ENCODE results near the gene XIRP1. TPM values are rescaled to one million over a fixed set of nuclear protein-coding genes. Genes with fewer than 3 reads are reported as not detected.

The XIRP1 gene
- total RNA-seq, 6 experiments from 2014 or later: 0.05 to 0.43 (median 0.07) TPM; not detected in 1

GRCh38 chr3:39189959-39190269 is 2.5 kb downstream of the XIRP1 start:
- intact Hi-C loops (cut with DNase I): loop anchor here (5.0 to 10.0 kb wide), 3 partner anchors 95 to 185 kb away; partner anchors contain the start of gene CX3CR1 (in 1 of the 2)

DNA sequence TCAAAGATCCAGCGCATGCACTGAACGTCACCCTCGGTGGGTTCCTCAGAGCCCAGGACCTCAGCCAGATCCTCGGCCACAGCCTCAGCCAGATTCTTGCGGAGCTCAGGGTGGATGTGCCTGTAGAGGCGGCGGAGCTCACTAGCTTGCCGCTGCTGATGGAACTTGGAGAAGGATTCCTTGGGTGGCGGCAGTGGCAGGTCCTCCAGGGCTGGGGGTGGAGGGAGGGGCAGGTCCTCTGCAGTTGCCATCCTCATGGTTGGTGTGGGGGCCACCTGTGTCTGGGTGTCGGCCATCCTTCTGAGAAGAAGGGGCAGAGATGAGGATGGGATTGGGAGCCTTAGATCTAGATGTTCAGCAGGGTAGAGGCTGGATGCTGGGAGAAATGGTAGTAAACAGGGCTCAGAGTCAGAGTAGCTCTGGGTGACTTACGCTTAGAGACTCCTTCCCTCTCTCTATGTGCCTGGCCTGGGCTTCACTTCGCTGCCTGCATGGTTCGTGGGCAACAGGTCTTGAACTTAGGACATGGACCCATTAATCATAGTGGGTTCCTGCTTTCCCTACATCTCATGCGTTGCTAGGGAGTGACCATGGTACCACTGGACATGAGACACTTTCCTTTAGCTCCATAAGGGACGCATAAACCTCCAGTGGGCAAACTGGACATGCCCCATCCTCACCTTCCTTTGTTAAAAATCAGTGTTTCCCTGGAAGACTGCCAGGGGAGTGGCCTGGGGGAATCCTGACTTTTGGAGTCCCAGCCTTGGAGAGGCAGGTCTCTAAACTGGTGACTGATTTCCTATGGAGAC is 3.0 kb downstream of the XIRP1 start:
- WGBS (ENCODE audit: insufficient coverage, low coverage, low lambda C conversion rate, missing lambda C conversion rate): 56% methylated on average over 6 of the region's 15 CpGs

More at GRCh38 chr3:39189959-39190269, 2.5 kb downstream of the XIRP1 start:
- TF ChIP-seq POLR2A (IDR thresholded peaks at IDR 0.05) (no peak), CTCF (IDR thresholded peaks at IDR 0.05) (peak; percentile 74 to 90 (median 84))
- H3K4me1 ChIP-seq: no peaks in the 10 kb centered on the region
- DNase-seq (peak; percentile 63 to 79 (median 70)), ATAC-seq (peak; percentile 84 to 97 (median 91))
- no peaks in the 10 kb centered on the region for H3K27me3 ChIP-seq
- no peak overlapping the region for H3K4me3 ChIP-seq
- WGBS (ENCODE audit: insufficient coverage, low coverage, low lambda C conversion rate, missing lambda C conversion rate): 3% methylated on average over 5 of the region's 5 CpGs
- H3K36me3 ChIP-seq: no peaks in the 10 kb centered on the region
- H3K9me3 ChIP-seq: no peaks in the 10 kb centered on the region
- H3K27ac ChIP-seq: peak overlapping the region in 1 of 3 donors; percentile 4

DNA sequence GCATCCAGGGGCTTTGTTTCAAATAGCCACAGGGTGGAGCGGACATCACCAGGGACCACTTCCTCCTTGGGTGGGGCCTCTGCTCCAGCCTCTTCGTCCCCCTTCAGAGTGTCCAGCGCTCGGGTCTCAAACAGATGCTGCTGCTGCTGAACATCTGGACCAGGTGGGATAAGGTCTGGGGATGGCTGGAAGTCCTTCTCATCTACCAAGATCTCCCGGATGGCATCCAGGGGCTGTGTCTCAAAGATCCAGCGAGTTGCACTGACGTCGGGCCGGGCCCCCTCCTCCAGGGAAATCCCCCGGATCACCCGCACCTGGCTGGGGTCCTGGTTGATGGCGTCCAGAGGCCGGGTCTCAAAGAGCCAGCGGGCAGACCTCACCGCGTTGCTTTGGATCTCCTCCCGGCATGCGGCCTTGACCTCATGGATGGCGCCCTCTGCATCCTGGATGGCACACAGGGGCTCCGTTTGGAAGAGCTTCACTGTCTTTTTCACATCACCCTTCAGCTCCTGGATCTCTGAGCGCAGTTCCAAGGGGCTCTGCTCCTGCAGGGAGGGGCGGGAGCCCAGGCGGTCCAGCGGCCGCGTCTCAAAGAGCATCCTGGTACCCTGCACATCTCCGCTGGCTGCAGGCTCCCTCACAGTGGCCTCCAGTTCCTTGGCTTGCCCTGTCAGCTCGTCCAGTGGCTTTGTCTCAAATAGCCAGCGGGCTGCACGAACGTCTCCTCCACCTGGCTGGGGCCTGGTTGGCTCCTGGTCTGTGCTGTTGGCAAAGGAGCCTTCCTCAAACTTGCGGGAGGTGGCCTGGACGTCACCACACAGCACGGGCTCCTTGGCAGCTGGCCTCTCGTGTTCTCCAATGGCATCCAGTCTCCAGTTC is 3.9 kb downstream of the XIRP1 start:
- H3K27ac ChIP-seq: no peak overlapping the region
- no peak overlapping the region for H3K4me3 ChIP-seq
- H3K36me3 ChIP-seq: no peaks in the 10 kb centered on the region
- H3K9me3 ChIP-seq: no peaks in the 10 kb centered on the region
- intact Hi-C loops (cut with DNase I): loop anchor here (5.0 to 10.0 kb wide), 2 partner anchors 96 to 99 kb away; partner anchors contain the start of gene CX3CR1 (in 1 of the 2)
- TF ChIP-seq CTCF (IDR thresholded peaks at IDR 0.05): no peak
- TF ChIP-seq POLR2A (IDR thresholded peaks at IDR 0.05): no peak
- no peaks in the 10 kb centered on the region for H3K4me1 ChIP-seq
- ATAC-seq (no peak), DNase-seq (no peak)
- 81% methylated on average over 11 of the region's 35 CpGs for WGBS (ENCODE audit: insufficient coverage, low coverage, low lambda C conversion rate, missing lambda C conversion rate)
- H3K27me3 ChIP-seq: no peaks in the 10 kb centered on the region

More for the DNA sequence above, 3.0 kb downstream of the XIRP1 start:
- H3K4me3 ChIP-seq: no peak overlapping the region
- TF ChIP-seq POLR2A (IDR thresholded peaks at IDR 0.05) (no peak), CTCF (IDR thresholded peaks at IDR 0.05) (no peak)
- H3K36me3 ChIP-seq: no peaks in the 10 kb centered on the region
- intact Hi-C loops (cut with DNase I): loop anchor here (5.0 to 10.0 kb wide), 2 partner anchors 95 to 98 kb away; partner anchors contain the start of gene CX3CR1 (in 1 of the 2)
- DNase-seq (no peak), ATAC-seq (peak in 2 of 4 donors; percentile 3 to 10)
- no peak overlapping the region for H3K27ac ChIP-seq
- H3K4me1 ChIP-seq: no peaks in the 10 kb centered on the region
- H3K27me3 ChIP-seq: no peaks in the 10 kb centered on the region
- H3K9me3 ChIP-seq: no peaks in the 10 kb centered on the region

DNA sequence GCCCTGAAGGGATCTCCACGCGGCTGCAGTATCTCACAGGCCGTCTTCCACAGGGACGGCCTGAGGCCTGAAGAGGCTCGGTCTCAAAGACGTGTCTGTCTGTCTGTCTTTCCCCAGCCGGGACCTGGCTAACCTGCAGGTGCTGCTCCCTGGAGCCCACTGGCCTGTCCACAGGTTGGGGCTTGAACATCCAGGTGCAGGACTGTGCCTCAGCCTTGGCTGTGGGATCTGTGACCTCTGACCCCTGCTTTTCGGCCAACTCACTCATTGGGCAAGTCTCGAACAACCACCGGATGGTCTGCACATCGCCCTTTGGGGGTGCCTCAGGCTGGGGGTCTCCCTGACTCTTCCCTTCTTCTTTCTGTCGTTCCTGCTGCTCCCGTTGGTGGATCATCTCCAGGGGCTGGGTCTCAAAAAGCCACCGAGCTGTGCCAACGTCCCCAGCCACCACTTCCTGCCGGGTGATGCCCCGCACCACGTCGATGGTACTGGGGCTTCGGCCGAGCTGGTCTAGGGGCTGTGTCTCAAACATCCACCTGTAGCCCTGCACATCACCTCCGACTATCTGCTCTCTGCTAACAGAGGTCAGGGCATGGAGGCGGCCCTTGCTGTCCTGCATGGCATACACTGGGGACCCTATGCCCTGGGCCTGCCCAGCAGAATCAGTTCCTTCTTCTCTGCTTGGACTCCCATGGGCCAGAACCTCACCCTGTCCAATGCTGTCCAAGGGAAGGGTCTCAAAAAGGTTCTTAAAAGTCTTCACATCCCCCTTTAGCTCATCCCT is 4.8 kb downstream of the XIRP1 start:
- intact Hi-C loops (cut with DNase I): loop anchor here (5.0 to 10.0 kb wide), 2 partner anchors 97 to 100 kb away; partner anchors contain the start of gene CX3CR1 (in 1 of the 2)
- H3K9me3 ChIP-seq: no peaks in the 10 kb centered on the region
- 88% methylated on average over 9 of the region's 23 CpGs for WGBS (ENCODE audit: insufficient coverage, low coverage, low lambda C conversion rate, missing lambda C conversion rate)
- H3K27me3 ChIP-seq: no peaks in the 10 kb centered on the region
- no peaks in the 10 kb centered on the region for H3K4me1 ChIP-seq
- DNase-seq (no peak), ATAC-seq (no peak)
- H3K4me3 ChIP-seq: no peak overlapping the region
- no peak overlapping the region for H3K27ac ChIP-seq
- TF ChIP-seq POLR2A (IDR thresholded peaks at IDR 0.05) (no peak), CTCF (IDR thresholded peaks at IDR 0.05) (no peak)
- H3K36me3 ChIP-seq: no peaks in the 10 kb centered on the region
